ENCODE results near the gene GALNT1.
A peak's percentile ranks its signal among the peaks of the same experiment; 100 is the strongest.

Gene GALNT1

DNA sequence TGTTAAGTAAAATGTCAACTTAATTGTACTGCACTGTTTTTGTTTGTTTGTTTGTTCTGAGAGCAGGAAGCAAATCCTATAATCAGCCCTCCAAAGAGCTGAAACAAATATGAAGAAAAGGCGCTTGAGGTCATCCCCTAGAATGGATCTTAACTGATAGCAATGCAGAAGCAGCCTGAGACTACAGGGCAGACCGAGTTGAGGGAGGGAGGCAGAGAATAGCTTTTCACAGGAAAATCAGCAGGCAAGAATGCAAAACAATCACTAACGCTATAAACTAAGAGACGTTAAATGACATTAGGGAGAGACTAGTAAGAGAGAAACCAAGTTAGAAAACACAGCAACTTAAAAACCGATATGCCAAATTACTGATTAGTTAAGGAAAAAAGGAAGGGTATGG lies 37.2 kb downstream of the GALNT1 start:
- no peak for DNase-seq (ENCODE audit: low spot score)

DNA sequence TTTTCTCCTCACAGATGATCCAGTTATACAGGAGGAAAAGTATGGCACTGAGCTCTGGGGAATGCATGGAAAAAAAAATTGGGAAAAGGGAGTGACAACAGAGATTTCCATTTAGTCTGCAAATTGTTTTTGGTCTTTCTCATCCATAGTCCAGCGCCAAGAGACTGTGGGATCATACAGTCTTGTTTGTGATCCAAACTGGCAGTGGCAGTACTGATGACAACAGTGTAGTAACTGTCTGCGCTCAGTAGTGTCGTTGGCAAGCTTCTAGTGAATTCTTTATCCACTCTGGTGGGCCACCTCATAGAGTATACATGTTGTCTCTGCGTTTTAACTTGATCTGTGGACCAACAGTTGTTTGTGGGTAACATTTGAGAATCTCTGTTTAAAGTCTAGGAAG lies 37.9 kb downstream of the GALNT1 start:
- DNase-seq (ENCODE audit: low spot score): no peak

DNA sequence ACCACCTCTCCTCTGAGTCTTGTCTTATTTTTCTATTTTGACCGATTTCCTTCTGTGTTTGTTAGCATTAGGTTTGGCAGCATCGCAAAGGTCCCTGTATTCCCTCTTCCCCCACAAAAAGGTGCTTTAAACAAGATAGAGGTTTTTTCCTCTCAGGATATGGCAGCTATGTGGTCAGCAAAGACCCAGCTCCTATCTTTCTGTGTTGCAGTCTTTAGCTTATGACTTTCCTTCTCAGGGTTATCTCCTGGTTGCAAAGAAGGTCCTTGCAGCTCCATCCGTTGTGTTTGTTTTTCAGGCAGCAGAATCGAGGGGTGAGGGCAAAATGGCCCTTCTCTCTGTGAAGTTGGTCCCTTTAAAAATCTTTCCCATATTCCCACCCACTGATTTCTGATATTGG lies 38.4 kb downstream of the GALNT1 start:
- no peak for DNase-seq (ENCODE audit: low spot score)

GRCh38 chr18:35620765-35621164 lies 39.2 kb downstream of the GALNT1 start:
- no peak for DNase-seq (ENCODE audit: low spot score)

GRCh38 chr18:35623255-35623654 lies 41.7 kb downstream of the GALNT1 start:
- no peak for DNase-seq (ENCODE audit: low spot score)

DNA sequence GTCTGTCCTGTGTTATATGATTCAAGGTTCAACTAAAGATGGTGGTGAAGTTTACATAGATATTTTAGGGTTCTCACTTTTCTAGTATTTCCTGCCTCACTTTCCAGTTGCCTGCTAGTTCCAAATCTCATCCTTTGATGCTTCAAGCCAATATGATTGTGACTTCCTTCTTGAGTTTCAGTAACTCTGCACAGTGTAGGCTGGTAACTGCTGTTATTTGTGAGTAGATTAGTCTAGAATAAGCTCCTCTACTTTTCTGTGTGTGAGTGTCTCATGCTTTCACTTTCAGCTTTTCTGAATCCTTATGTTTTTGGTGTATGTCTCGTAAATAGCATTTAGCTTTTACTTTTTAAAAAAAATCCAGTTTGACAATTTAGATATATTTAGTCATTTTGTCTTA lies 42.6 kb downstream of the GALNT1 start:
- DNase-seq (ENCODE audit: low spot score): no peak

GRCh38 chr18:35625232-35625631 lies 43.7 kb downstream of the GALNT1 start:
- DNase-seq (ENCODE audit: low spot score): no peak

DNA sequence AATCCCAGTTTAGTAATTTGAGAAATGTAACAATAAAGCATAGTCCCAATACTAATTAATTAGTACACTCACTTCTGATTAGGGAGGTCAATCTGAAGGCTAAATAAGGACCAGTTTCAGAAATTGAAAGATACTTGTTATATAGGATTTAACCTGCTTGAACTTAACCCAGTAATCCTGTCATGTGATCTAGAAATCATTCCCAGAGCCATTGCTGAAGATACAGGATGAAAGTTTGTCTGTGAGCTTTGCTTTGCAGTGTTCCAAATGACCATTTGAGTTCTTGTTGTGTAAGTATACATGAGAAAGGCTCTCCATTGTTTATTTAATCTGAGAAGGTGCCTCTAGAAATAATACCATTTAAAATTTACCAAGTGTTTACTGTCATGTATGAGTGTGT lies 52.2 kb downstream of the GALNT1 start:
- DNase-seq (ENCODE audit: low spot score): no peak

DNA sequence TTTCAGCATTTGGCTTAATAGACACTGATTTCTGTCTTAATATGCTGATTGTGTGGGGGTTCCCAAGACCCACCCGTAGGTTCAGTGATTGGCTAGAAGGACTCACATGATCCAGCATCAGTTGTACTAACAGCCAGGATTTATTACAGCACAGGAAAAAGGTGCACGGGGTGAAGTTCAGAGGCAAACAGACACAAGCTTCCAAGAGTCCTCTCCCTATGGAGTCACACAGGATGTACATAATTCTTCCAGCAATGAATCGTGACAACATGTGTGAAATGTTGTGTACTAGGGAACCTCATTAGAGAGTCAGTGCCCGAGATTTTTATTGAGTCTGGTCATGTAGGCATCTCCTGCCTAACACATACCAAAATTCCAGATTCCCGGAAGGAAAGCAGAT lies 52.8 kb downstream of the GALNT1 start:
- DNase-seq (ENCODE audit: low spot score): no peak

DNA sequence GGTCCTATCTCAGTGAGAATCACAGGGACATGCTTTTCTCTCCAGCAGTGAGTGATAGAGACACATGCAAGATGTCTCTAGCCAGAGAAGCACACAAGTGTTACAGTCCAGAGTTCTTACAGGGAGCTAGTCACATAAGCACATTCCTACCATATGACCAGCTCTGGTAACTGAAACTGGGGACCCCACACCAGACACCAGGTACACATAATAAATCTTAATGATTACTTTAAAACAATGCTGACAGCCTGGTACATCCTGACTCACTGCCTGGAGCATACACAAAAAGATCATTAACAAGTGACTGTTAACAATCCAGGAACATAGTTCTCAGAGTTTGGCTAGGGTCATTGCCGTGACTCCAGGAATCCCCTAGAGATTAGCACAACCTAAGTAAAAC lies 53.6 kb downstream of the GALNT1 start:
- no peak for DNase-seq (ENCODE audit: low spot score)

GRCh38 chr18:35637227-35637626 lies 55.7 kb downstream of the GALNT1 start:
- no peak for DNase-seq (ENCODE audit: low spot score)

- DNase-seq (ENCODE audit: low spot score): no peak
Measured at GRCh38 chr18:35639296-35639695, 57.8 kb downstream of the GALNT1 start.

GRCh38 chr18:35641467-35641866 lies 59.9 kb downstream of the GALNT1 start:
- DNase-seq (ENCODE audit: low spot score): no peak

GRCh38 chr18:35641916-35642315 lies 60.4 kb downstream of the GALNT1 start:
- no peak for DNase-seq (ENCODE audit: low spot score)

GRCh38 chr18:35642802-35643201 lies 61.3 kb downstream of the GALNT1 start:
- DNase-seq (ENCODE audit: low spot score): no peak

- DNase-seq (ENCODE audit: low spot score): no peak
Measured at GRCh38 chr18:35646449-35646848, 64.9 kb downstream of the GALNT1 start.

- no peak for DNase-seq (ENCODE audit: low spot score)
Measured at GRCh38 chr18:35653392-35654135, 72.0 kb downstream of the GALNT1 start.

DNA sequence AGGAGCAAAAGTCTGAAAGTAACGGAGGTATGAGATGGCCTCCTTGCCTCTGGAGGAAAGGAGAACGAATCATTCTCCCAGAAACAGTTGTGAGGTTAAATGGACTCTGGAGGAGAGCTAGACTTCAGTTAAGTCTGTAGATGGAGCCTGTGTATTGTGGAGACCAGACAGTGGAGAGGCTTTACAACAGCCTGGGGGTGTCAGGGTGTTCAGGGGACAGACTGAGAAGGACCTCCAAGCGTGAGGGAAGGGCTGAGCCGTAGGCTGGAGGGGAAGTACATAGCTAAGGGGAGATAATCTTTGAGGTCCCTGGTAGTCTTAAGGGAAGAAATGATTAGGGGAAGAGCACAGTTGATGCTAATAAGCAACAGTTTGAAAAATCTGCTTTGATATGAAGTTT lies 76.6 kb downstream of the GALNT1 start:
- DNase-seq (ENCODE audit: low spot score): no peak

- DNase-seq (ENCODE audit: low spot score): peak; percentile 8
Measured at GRCh38 chr18:35661483-35662146, 80.1 kb downstream of the GALNT1 start.

- no peak for DNase-seq (ENCODE audit: low spot score)
Measured at GRCh38 chr18:35662293-35663062, 80.9 kb downstream of the GALNT1 start.

GRCh38 chr18:35671966-35672603 lies 90.5 kb downstream of the GALNT1 start:
- no peak for DNase-seq (ENCODE audit: low spot score)

- DNase-seq (ENCODE audit: low spot score): peak; percentile 24
Measured at GRCh38 chr18:35672897-35673296, 91.4 kb downstream of the GALNT1 start.

DNA sequence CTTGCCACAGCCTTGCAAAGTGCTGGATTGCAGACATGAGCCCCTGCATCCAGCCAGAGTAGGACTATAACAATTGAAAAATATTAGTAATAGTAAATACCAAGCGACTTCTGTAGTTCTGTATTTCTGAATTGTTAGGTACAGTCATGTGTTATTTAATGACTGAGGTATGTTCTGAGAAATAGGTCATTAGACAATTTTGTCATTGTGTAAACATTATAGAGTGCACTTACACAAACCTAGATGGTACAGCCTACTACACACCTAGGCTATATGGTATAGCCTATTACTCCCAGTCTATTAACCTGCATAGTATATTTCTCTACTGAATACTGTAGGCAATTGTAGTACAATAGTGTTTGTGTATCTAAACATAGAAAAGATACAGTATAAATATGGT lies 92.1 kb downstream of the GALNT1 start:
- DNase-seq (ENCODE audit: low spot score): no peak
